GM21576 (cell line): Measurements from ENCODE around the gene TRPM4.
"Not testable (repeated sequence)": the region's sequence is repeated elsewhere in the genome, so short reads cannot be mapped to it uniquely, and the experiment has no call there.

Experiments used
- ATAC-seq: cut with Tn5 transposase; IDR thresholded peaks from one replicate; pipeline ENCODE4 v1.9.1; 2021; ENCODE audit warnings: mild to moderate bottlenecking, moderate library complexity; ENCODE audit not compliant: unreplicated experiment

The TRPM4 gene

GRCh38 chr19:49186108-49186507 is 28.5 kb downstream of the TRPM4 start:
- no peak for ATAC-seq

GRCh38 chr19:49188626-49189200 is 31.1 kb downstream of the TRPM4 start:
- no peak for ATAC-seq

- ATAC-seq = no peak
These were observed 31.7 kb downstream of the TRPM4 start for GRCh38 chr19:49189259-49189658.

GRCh38 chr19:49190781-49191180 is 33.2 kb downstream of the TRPM4 start:
- ATAC-seq = no peak

- ATAC-seq = no peak
These were observed 36.3 kb downstream of the TRPM4 start for GRCh38 chr19:49193822-49194394.

GRCh38 chr19:49194408-49194807 is 36.8 kb downstream of the TRPM4 start:
- ATAC-seq = no peak

GRCh38 chr19:49196527-49197240 is 39.1 kb downstream of the TRPM4 start:
- ATAC-seq = no peak

- no peak for ATAC-seq
These were observed 42.8 kb downstream of the TRPM4 start for GRCh38 chr19:49200238-49200862.

GRCh38 chr19:49201042-49201441 is 43.5 kb downstream of the TRPM4 start:
- no peak for ATAC-seq

GRCh38 chr19:49205114-49205513 is 47.5 kb downstream of the TRPM4 start:
- ATAC-seq = no peak

GRCh38 chr19:49209502-49209901 is 51.9 kb downstream of the TRPM4 start:
- not testable (repeated sequence) for ATAC-seq

GRCh38 chr19:49210108-49210900 is 52.7 kb downstream of the TRPM4 start:
- ATAC-seq = no peak

GRCh38 chr19:49210901-49211451 is 53.4 kb downstream of the TRPM4 start:
- ATAC-seq = no peak

- no peak for ATAC-seq
These were observed 54.6 kb downstream of the TRPM4 start for GRCh38 chr19:49212016-49212701.

- no peak for ATAC-seq
These were observed 56.2 kb downstream of the TRPM4 start for GRCh38 chr19:49213791-49214190.

GRCh38 chr19:49214701-49215100 is 57.1 kb downstream of the TRPM4 start:
- no peak for ATAC-seq

- no peak for ATAC-seq
These were observed 58.5 kb downstream of the TRPM4 start for GRCh38 chr19:49216071-49216470.

GRCh38 chr19:49217382-49217781 is 59.8 kb downstream of the TRPM4 start:
- no peak for ATAC-seq

GRCh38 chr19:49222011-49222410 is 64.4 kb downstream of the TRPM4 start:
- no peak for ATAC-seq

- no peak for ATAC-seq
These were observed 64.9 kb downstream of the TRPM4 start for GRCh38 chr19:49222528-49222927.
